Kidney (tissue), 14 donors: ENCODE measurements around the gene SLC1A1. TPM values are rescaled to one million over a fixed set of nuclear protein-coding genes. Genes with fewer than 3 reads are reported as not detected.
"Not testable (repeated sequence)": the region's sequence is repeated elsewhere in the genome, so short reads cannot be mapped to it uniquely, and the experiment has no call there.

Source experiments
- DNase-seq, 5 donors: peaks; one replicate each; pipeline ENCODE4 v3.0.0-alpha.2; 2013 to 2020
- FAIRE-seq: peaks from 2 replicates; lab custom pipeline; 2012; peaks lifted over from hg19 to GRCh38; lab: Jason Lieb, UNC
- H3K27ac ChIP-seq, 2 donors: one replicate each; pipeline ENCODE4 v1.7.0; 2013; ENCODE audit warnings: low read depth in 2 of 2, low read length in 2 of 2, inconsistent platforms in 1 of 2
- H3K27me3 ChIP-seq: one replicate; pipeline ENCODE4 v1.7.1; 2013; ENCODE audit warnings: low read length, inconsistent platforms; ENCODE audit not compliant: control insufficient read depth, insufficient read depth
- H3K36me3 ChIP-seq, 3 donors: one replicate each; pipeline versions ENCODE4 v1.7.0 to v1.7.1; 2013; ENCODE audit warnings: low read length in 3 of 3, control low read depth in 1 of 3, inconsistent platforms in 1 of 3; ENCODE audit not compliant: insufficient read depth in 3 of 3, control insufficient read depth in 2 of 3
- H3K4me1 ChIP-seq, 3 donors: one replicate each; pipeline versions ENCODE4 v1.7.0 to v1.7.1; 2013; ENCODE audit warnings: low read length in 3 of 3, inconsistent platforms in 1 of 3, low read depth in 1 of 3; ENCODE audit not compliant: control insufficient read depth in 2 of 3, insufficient read depth in 2 of 3
- H3K4me3 ChIP-seq, 3 donors: one replicate each; pipeline versions ENCODE4 v1.7.0 to v1.8.1; 2013; ENCODE audit warnings: low read length in 3 of 3, control low read depth in 1 of 3, inconsistent platforms in 1 of 3
- H3K9ac ChIP-seq, 3 donors: one replicate each; pipeline versions ENCODE4 v1.7.0 to v1.7.1; 2013; ENCODE audit warnings: low read length in 3 of 3, control low read depth in 1 of 3, inconsistent platforms in 1 of 3
- H3K9me3 ChIP-seq, 3 donors: one replicate each; pipeline versions ENCODE4 v1.7.0 to v1.7.1; 2013; ENCODE audit warnings: low read length in 3 of 3, control low read depth in 1 of 3, inconsistent platforms in 1 of 3; ENCODE audit not compliant: control insufficient read depth in 2 of 3, insufficient read depth in 1 of 3
- CTCF ChIP-seq: IDR thresholded peaks from 3 replicates; pipeline ENCODE4 v1.5.1; 2012; ENCODE audit warnings: mild to moderate bottlenecking, moderate library complexity, borderline replicate concordance; ENCODE audit not compliant: insufficient read depth; ENCODE audit errors: extremely low read depth
- intact Hi-C: fragments of 100-400 bp; cut with DNase I; formaldehyde crosslinking; loops from one replicate; pipeline ENCODE4 v1.11.1; 2022
- polyA plus RNA-seq: library from polyadenylated mRNA; stranded (reverse); fragments of 350-450 nt; fragmentation: Illumina TruSeq; extraction: RNeasy Lipid Tissue Mini Kit (QIAGEN cat#74804); gene quantifications from one replicate; pipeline ENCODE4 v1.2.3, GENCODE V29; 2014; ENCODE audit warnings: low read depth, low replicate concordance; ENCODE audit not compliant: insufficient read depth
- total RNA-seq: library from RNA; stranded (reverse); fragmentation: NEBNext Ultra II Directional; extraction: Animal tissue kit (Norgen Biotek cat#: 25700); gene quantifications from one replicate; pipeline ENCODE4 v1.2.1, GENCODE V29; 2021
- donor health status: control.
- donor health status: control.
- donor health status: control.
- donor health status: control.
- donor health status: control.
- donor health status: DM: yes; HTN: yes; CAD: no.
- donor health status: Normal renal cell carcinoma (clear cell type).

Gene SLC1A1
- total and polyA plus RNA-seq, 2 donors from 2014 or later = 19.0 to 19.6 TPM

- Histone ChIP-seq H3K9me3 (no peaks in the 10 kb centered on the region), H3K27ac (no peak overlapping the region), H3K4me3 (no peak overlapping the region), H3K9ac (no peak overlapping the region), H3K4me1 (no peaks in the 10 kb centered on the region), H3K27me3 (no peaks in the 10 kb centered on the region), H3K36me3 (no peaks in the 10 kb centered on the region)
- intact Hi-C loops = no loop called here
- DNase-seq (peak in 4 of 5 donors; percentile 43 to 88 (median 75)), FAIRE-seq (peak; percentile 62)
- TF ChIP-seq CTCF = peak; percentile 60
Measured at GRCh38 chr9:4604678-4605095, 114.4 kb downstream of the SLC1A1 start.

GRCh38 chr9:4606033-4606432 lies 115.8 kb downstream of the SLC1A1 start:
- intact Hi-C loops, FAIRE-seq, DNase-seq: not testable (repeated sequence)

GRCh38 chr9:4614627-4615026 lies 124.4 kb downstream of the SLC1A1 start:
- intact Hi-C loops = no loop called here
- Histone ChIP-seq H3K9ac (no peak overlapping the region), H3K27ac (no peak overlapping the region), H3K4me1 (no peaks in the 10 kb centered on the region), H3K27me3 (no peaks in the 10 kb centered on the region), H3K9me3 (no peaks in the 10 kb centered on the region), H3K4me3 (no peak overlapping the region), H3K36me3 (no peaks in the 10 kb centered on the region)
- TF ChIP-seq CTCF = no peak
- FAIRE-seq (no peak), DNase-seq (no peak)

More at GRCh38 chr9:4606033-4606432, 115.8 kb downstream of the SLC1A1 start:
- H3K9me3 ChIP-seq, H3K27me3 ChIP-seq, H3K36me3 ChIP-seq, H3K27ac ChIP-seq, H3K9ac ChIP-seq, H3K4me1 ChIP-seq, H3K4me3 ChIP-seq: not testable (repeated sequence)

GRCh38 chr9:4615251-4615650 lies 125.0 kb downstream of the SLC1A1 start:
- H3K27ac ChIP-seq = no peak overlapping the region
- no peak for FAIRE-seq
- intact Hi-C loops = no loop called here

More at GRCh38 chr9:4615251-4615650, 125.0 kb downstream of the SLC1A1 start:
- no peak for DNase-seq
- Histone ChIP-seq H3K36me3 (no peaks in the 10 kb centered on the region), H3K9me3 (no peaks in the 10 kb centered on the region), H3K4me1 (no peaks in the 10 kb centered on the region), H3K27me3 (no peaks in the 10 kb centered on the region), H3K9ac (no peak overlapping the region), H3K4me3 (no peak overlapping the region)
- TF ChIP-seq CTCF = no peak
